ENCODE data around the gene RCAN2. TPM values are rescaled to one million over a fixed set of nuclear protein-coding genes. Genes with fewer than 3 reads are reported as not detected.
A peak's percentile ranks its signal among the peaks of the same experiment; 100 is the strongest.

Gene RCAN2
- total RNA-seq, 5 donors from 2014 or later (not counting 1 experiment from before 2014, with no cell fraction given), result 0.15 to 2.5 (median 1.4) TPM

DNA sequence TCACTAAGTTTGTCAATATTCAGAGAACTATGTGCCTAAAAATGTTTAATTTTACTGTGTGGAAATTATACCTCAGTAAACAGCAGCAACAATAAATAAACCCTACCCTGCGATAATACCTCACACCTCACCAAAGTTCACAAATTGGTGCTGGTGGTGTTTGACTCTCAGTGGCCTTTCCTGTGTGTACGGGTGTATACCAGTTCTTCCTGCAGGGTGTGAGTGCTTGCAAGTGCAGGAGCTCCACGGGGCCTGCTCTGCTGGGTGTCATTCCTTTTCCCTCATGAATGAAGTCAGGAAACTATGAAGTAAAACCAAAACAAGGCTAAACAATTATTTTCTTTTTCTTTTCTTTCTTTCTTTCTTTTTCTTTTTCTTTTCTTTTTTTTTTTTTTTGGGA is 316.3 kb downstream of the RCAN2 start:
- no peaks in the 10 kb centered on the region for H3K36me3 Mint-ChIP-seq
- H3K27ac ChIP-seq (ENCODE audit: low read length), result peak overlapping the region; percentile 65
- peak overlapping the region in 1 of 2 donors; percentile 85 for H3K27ac Mint-ChIP-seq
- no peaks in the 10 kb centered on the region for H3K36me3 ChIP-seq (ENCODE audit: control insufficient read depth in 2 of 2, extremely low read depth in 1 of 2, insufficient read depth in 1 of 2, low read length in 1 of 2)
- H3K4me3 Mint-ChIP-seq, result peak overlapping the region in 1 of 3 donors; percentile 23
- no CpG with 5 or more reads among the region's 3 CpGs for WGBS (ENCODE audit: insufficient coverage)
- H3K27me3 ChIP-seq (replicated peaks in 1 of 2; ENCODE audit: control insufficient read depth in 2 of 2, extremely low read depth in 1 of 2, insufficient read depth in 2 of 2, low read length in 1 of 2), result peaks cover 0 to 11% of the 10 kb centered on the region in 2 experiments
- no peaks in the 10 kb centered on the region for H3K9me3 Mint-ChIP-seq
- H3K4me1 ChIP-seq (ENCODE audit: control insufficient read depth in 1 of 2, extremely low read depth in 1 of 2, insufficient read depth in 2 of 2, low read length in 2 of 2), result peaks cover 22 to 29% of the 10 kb centered on the region in 2 experiments
- peaks cover 11 to 17% of the 10 kb centered on the region in 2 donors for H3K27me3 Mint-ChIP-seq
- ChIA-PET POLR2A (no interaction called here), CTCF (interaction anchor here in 1 of 2 donors (1.0 kb wide), 1 partner anchor 85 kb away, joined by 4 read pairs; no protein-coding TSS in a partner anchor)
- peaks cover 13 to 34% (median 27%) of the 10 kb centered on the region in 3 donors for H3K4me1 Mint-ChIP-seq
- no peaks in the 10 kb centered on the region for H3K9me3 ChIP-seq
- ATAC-seq (replicated peaks in 1 of 4), result no peak
- no peak overlapping the region for H3K4me3 ChIP-seq (ENCODE audit: control insufficient read depth in 1 of 2, extremely low read depth in 1 of 2, low read length in 1 of 2)
- peak in 13 of 35 experiments; percentile 1 to 46 (median 5) for DNase-seq

DNA sequence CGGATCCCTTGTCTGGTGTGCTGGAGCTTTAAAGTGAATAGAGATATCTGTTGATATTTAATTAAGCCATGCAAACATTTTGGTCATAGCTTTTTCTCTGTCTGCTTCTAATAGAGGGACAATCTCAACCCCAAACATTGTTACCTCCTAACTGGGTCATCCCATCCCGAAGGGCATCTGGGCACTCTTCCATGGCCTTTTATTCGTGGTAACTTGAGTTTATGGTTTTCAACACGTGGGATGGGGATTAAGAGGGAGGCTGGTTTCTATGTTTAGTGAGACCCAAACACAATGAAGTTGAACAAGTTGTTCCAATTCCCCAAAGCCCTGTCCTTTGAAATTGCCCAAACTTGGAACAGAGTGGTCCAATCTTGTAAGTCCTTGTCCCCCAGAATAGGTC is 319.1 kb downstream of the RCAN2 start:
- no CpG with 5 or more reads among the region's 4 CpGs for WGBS (ENCODE audit: insufficient coverage)
- no peak for ATAC-seq (replicated peaks in 1 of 4)
- peaks cover 6 to 20% of the 10 kb centered on the region in 2 donors for H3K27me3 Mint-ChIP-seq
- peak overlapping the region in 1 of 3 donors; percentile 89 for H3K4me3 Mint-ChIP-seq
- peaks cover 22 to 29% of the 10 kb centered on the region in 2 experiments for H3K4me1 ChIP-seq (ENCODE audit: control insufficient read depth in 1 of 2, extremely low read depth in 1 of 2, insufficient read depth in 2 of 2, low read length in 2 of 2)
- peaks cover 0 to 11% of the 10 kb centered on the region in 2 experiments for H3K27me3 ChIP-seq (replicated peaks in 1 of 2; ENCODE audit: control insufficient read depth in 2 of 2, extremely low read depth in 1 of 2, insufficient read depth in 2 of 2, low read length in 1 of 2)
- CTCF ChIA-PET, result no interaction called here
- no peaks in the 10 kb centered on the region for H3K9me3 Mint-ChIP-seq
- no peak overlapping the region for H3K4me3 ChIP-seq (ENCODE audit: control insufficient read depth in 1 of 2, extremely low read depth in 1 of 2, low read length in 1 of 2)
- H3K27ac ChIP-seq (ENCODE audit: low read length), result no peak overlapping the region
- no peaks in the 10 kb centered on the region for H3K36me3 Mint-ChIP-seq
- H3K27ac Mint-ChIP-seq, result no peak overlapping the region
- no peaks in the 10 kb centered on the region for H3K9me3 ChIP-seq
- DNase-seq, result no peak
- POLR2A ChIA-PET, result no interaction called here
- peaks cover 15 to 35% (median 28%) of the 10 kb centered on the region in 3 donors for H3K4me1 Mint-ChIP-seq
- H3K36me3 ChIP-seq (ENCODE audit: control insufficient read depth in 2 of 2, extremely low read depth in 1 of 2, insufficient read depth in 1 of 2, low read length in 1 of 2), result no peaks in the 10 kb centered on the region

Other genes starting within 250 kb of the RCAN2 start
- not detected for gene CYP39A1, start 161.4 kb upstream of the RCAN2 start, total RNA-seq
- gene SLC25A27, start 161.5 kb upstream of the RCAN2 start, total RNA-seq, result 1 to 10 TPM in 2 of 5 donors, under 1 TPM in 3; 0.23 to 2.4 (median 0.85) TPM
- under 1 TPM in 2 of 5 donors, not detected in 3; 0.03 to 0.20 TPM for gene TDRD6, start 196.4 kb upstream of the RCAN2 start, total RNA-seq
- gene PLA2G7, start 243.9 kb upstream of the RCAN2 start, total RNA-seq, result under 1 TPM in 1 of 5 donors, not detected in 4; 0.30 TPM

Measured in T-cell (primary cell).